DOHH2 (cell line): ENCODE results near the gene AP5B1.

Experiments
- CTCF ChIP-seq: fragments of 200-600 bp; sonication (generic); IDR thresholded peaks from one replicate; pipeline ENCODE4 v1.5.1; 2014; ENCODE audit warnings: antibody characterized with exemption, mild to moderate bottlenecking, low read depth, low read length; ENCODE audit not compliant: poor library complexity, severe bottlenecking
- EZH2phosphoT487 ChIP-seq: fragments of 200-600 bp; sonication (generic); IDR thresholded peaks from 2 replicates; pipeline ENCODE4 v1.6.1; 2017; ENCODE audit warnings: borderline replicate concordance, mild to moderate bottlenecking, antibody characterized with exemption, low read length, moderate library complexity, mixed read lengths

- TF ChIP-seq EZH2phosphoT487: no peak
- TF ChIP-seq CTCF: no peak
Measured at GRCh38 chr11:65806979-65807378, 26.2 kb upstream of the AP5B1 start.
